HEK293T (cell line): Measurements from ENCODE around the gene KDM3B.

Source experiments
- BHLHE40 ChIP-seq: fragments of 450-650 bp; IDR thresholded peaks from 2 replicates; pipeline ENCODE4 v1.6.1; 2016; ENCODE audit warnings: mild to moderate bottlenecking, moderate library complexity, borderline replicate concordance
- ELF4 ChIP-seq: fragments of 450-650 bp; IDR thresholded peaks from 2 replicates; pipeline ENCODE4 v1.6.1; 2017; ENCODE audit warnings: antibody characterized with exemption
- FOXK2 ChIP-seq: fragments of 450-650 bp; IDR thresholded peaks from 2 replicates; pipeline ENCODE4 v1.6.1; 2016; ENCODE audit warnings: mild to moderate bottlenecking
- FOXM1 ChIP-seq: fragments of 450-650 bp; IDR thresholded peaks from 2 replicates; pipeline ENCODE4 v1.6.1; 2017; ENCODE audit warnings: mild to moderate bottlenecking, borderline replicate concordance
- SP1 ChIP-seq: fragments of 450-650 bp; IDR thresholded peaks from 2 replicates; pipeline ENCODE4 v1.6.1; 2017
- SUZ12 ChIP-seq: fragments of 450-650 bp; IDR thresholded peaks from 2 replicates; pipeline ENCODE4 v1.6.1; 2016; ENCODE audit warnings: mild to moderate bottlenecking

DNA sequence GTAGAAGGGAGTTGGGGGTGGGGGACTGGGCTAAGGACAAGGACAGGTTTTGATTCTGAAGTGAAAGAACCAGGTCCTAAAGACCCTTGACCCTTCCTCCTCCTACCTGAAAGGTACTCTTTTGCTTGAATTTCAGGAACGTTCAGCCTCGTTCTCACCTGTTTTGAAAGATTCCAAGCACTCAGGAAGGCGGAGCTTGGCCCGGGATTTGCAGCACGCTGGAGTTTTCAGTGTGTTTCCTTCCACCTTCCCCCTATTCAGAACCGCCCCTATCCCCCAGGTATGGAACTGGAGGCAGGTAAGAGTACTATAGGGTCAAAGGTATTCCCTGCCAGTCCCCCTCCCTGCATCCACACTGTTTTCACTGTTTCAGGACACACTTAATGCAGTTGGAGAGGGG is 119.9 kb downstream of the KDM3B start:
- TF ChIP-seq SP1 = no peak
- TF ChIP-seq FOXM1 = no peak
- TF ChIP-seq SUZ12 = no peak
- TF ChIP-seq BHLHE40 = no peak
- no peak for TF ChIP-seq FOXK2
- no peak for TF ChIP-seq ELF4
